Astrocyte (in vitro differentiated cells and primary cell): ENCODE measurements around the gene TMPO.

Experiments
- EZH2 ChIP-seq: IDR thresholded peaks from 2 replicates; pipeline ENCODE4 v1.6.1; 2012; ENCODE audit warnings: mild to moderate bottlenecking, low read length, inconsistent platforms; ENCODE audit not compliant: insufficient read depth
- TF ChIP-seq, protein P1 (sequence below): IDR thresholded peaks from 2 replicates; pipeline ENCODE4 v1.5.1; 2011; ENCODE audit warnings: low read depth, mild to moderate bottlenecking, inconsistent platforms, low read length, moderate library complexity; ENCODE audit not compliant: insufficient read depth

DNA sequence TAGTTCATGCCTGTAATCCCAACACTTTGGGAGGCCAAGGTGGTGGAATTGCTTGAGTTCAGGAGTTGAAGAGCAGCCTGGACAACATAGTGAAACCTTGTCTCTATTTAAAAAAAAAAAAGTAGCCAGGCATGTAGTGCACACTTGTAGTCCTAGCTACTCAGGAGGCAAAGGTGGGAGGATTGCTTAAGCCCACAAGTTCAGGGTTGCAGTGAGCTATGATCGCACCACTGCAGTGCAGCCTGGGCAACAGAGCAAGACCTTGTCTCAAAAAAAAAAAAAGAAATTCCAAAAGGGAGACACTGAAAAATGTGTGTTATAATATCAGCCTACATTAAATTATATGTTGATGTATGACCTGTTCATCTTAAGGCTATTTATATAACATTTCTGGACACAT is 14.7 kb downstream of the TMPO start:
- TF ChIP-seq, protein P1, sequence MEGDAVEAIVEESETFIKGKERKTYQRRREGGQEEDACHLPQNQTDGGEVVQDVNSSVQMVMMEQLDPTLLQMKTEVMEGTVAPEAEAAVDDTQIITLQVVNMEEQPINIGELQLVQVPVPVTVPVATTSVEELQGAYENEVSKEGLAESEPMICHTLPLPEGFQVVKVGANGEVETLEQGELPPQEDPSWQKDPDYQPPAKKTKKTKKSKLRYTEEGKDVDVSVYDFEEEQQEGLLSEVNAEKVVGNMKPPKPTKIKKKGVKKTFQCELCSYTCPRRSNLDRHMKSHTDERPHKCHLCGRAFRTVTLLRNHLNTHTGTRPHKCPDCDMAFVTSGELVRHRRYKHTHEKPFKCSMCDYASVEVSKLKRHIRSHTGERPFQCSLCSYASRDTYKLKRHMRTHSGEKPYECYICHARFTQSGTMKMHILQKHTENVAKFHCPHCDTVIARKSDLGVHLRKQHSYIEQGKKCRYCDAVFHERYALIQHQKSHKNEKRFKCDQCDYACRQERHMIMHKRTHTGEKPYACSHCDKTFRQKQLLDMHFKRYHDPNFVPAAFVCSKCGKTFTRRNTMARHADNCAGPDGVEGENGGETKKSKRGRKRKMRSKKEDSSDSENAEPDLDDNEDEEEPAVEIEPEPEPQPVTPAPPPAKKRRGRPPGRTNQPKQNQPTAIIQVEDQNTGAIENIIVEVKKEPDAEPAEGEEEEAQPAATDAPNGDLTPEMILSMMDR: no peak
- no peak for TF ChIP-seq EZH2
